Stimulated activated naive CD8-positive, alpha-beta T cell treated with anti-CD3 and anti-CD28 coated beads, Interleukin-15, amount 100 ng/mL, for 72 hours (primary cell): ENCODE results near the gene LCN15.
A peak's percentile ranks its signal among the peaks of the same experiment; 100 is the strongest.
"Not testable (repeated sequence)": the region's sequence is repeated elsewhere in the genome, so short reads cannot be mapped to it uniquely, and the experiment has no call there.

ENCODE experiments used
- ATAC-seq: fragments of 150-1000 bp; cut with Tn5 transposase; 2 replicates; pipeline ENCODE4 v1.10.0; 2021; ENCODE audit warnings: mild to moderate bottlenecking, moderate library complexity
- DNase-seq, 2 donors: peaks; one replicate each; pipeline ENCODE4 v3.0.0; 2021 to 2022
- H3K27ac Mint-ChIP-seq, 2 donors: one replicate each; pipeline ENCODE4 v1.8.0; 2022; ENCODE audit warnings: mild to moderate bottlenecking in 2 of 2, mixed read lengths in 2 of 2, moderate library complexity in 2 of 2
- H3K27me3 Mint-ChIP-seq: one replicate; pipeline ENCODE4 v1.8.0; 2022; ENCODE audit warnings: mixed read lengths
- H3K4me1 Mint-ChIP-seq: one replicate; pipeline ENCODE4 v1.8.0; 2022; ENCODE audit warnings: mild to moderate bottlenecking, mixed read lengths
- H3K4me3 Mint-ChIP-seq, 2 donors: one replicate each; pipeline ENCODE4 v1.8.0; 2022; ENCODE audit warnings: mild to moderate bottlenecking in 2 of 2, mixed read lengths in 2 of 2, moderate library complexity in 1 of 2
- H3K9me3 Mint-ChIP-seq, 2 donors: one replicate each; pipeline ENCODE4 v1.8.0; 2022; ENCODE audit warnings: mixed read lengths in 2 of 2

Gene LCN15

GRCh38 chr9:136799079-136799853, 34.9 kb upstream of the LCN15 start:
- H3K9me3 Mint-ChIP-seq = no peaks in the 10 kb centered on the region
- peaks cover 57% of the 10 kb centered on the region for H3K4me1 Mint-ChIP-seq
- H3K27ac Mint-ChIP-seq = no peak overlapping the region
- H3K4me3 Mint-ChIP-seq = peak overlapping the region in 1 of 2 donors; percentile 82
- DNase-seq = no peak
- H3K27me3 Mint-ChIP-seq = peaks cover 25% of the 10 kb centered on the region
- no peak for ATAC-seq

- DNase-seq (no peak), ATAC-seq (no peak)
- peaks cover 57% of the 10 kb centered on the region for H3K4me1 Mint-ChIP-seq
- H3K9me3 Mint-ChIP-seq = no peaks in the 10 kb centered on the region
- peaks cover 25% of the 10 kb centered on the region for H3K27me3 Mint-ChIP-seq
- peak overlapping the region in 1 of 2 donors; percentile 82 for H3K4me3 Mint-ChIP-seq
- no peak overlapping the region for H3K27ac Mint-ChIP-seq
Measured at GRCh38 chr9:136798708-136799078, 34.4 kb upstream of the LCN15 start.

GRCh38 chr9:136796775-136797347, 32.5 kb upstream of the LCN15 start:
- not testable (repeated sequence) for ATAC-seq, H3K27ac Mint-ChIP-seq, H3K4me3 Mint-ChIP-seq, DNase-seq, H3K9me3 Mint-ChIP-seq
- H3K4me1 Mint-ChIP-seq = peaks cover 65% of the 10 kb centered on the region
- H3K27me3 Mint-ChIP-seq = peaks cover 20% of the 10 kb centered on the region

DNA sequence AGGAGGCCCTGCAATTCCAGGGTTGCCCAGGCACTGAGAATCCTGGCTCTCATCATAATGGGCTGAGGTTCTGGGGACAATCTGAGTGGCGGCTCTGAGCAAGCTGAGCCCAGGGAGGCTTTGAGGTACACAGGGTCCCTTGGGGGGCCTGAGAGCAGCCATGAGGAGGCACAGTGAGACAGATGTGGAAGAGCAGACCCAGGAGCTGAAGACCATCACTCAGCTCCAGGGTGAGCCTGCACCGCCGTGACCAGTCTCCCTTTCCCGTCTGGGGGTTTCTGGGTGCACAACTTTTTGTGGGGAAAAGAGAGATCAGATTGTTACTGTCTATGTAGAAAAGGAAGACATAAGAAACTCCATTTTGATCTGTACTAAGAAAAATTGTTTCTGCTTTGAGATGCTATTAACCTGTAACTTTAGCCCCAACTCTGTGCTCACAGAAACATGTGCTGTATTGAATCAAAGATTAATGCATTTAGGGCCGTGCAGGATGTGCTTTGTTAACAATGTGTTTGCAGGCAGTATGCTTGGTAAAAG, 32.0 kb upstream of the LCN15 start, which contains the start of gene CCDC183:
Gene CCDC183 (plus strand): TSS at position 101 of the 537 bp plus-strand sequence. CDS start 60 bp downstream, at position 161.
- Mint-ChIP-seq H3K27me3 (peaks cover 15% of the 10 kb centered on the region), H3K27ac (no peak within 1 kb of the TSS), H3K9me3 (no peaks in the 10 kb centered on the region), H3K4me3 (no peak within 1 kb of the TSS), H3K4me1 (peaks cover 66% of the 10 kb centered on the region)
- ATAC-seq = no peak
- DNase-seq = no peak

GRCh38 chr9:136795000-136795348, 30.7 kb upstream of the LCN15 start:
- no peak overlapping the region for H3K4me3 Mint-ChIP-seq

GRCh38 chr9:136794281-136794999, 30.1 kb upstream of the LCN15 start:
- Mint-ChIP-seq H3K4me1 (peaks cover 57% of the 10 kb centered on the region), H3K27me3 (peaks cover 6% of the 10 kb centered on the region), H3K9me3 (no peaks in the 10 kb centered on the region), H3K27ac (no peak overlapping the region), H3K4me3 (no peak overlapping the region)
- ATAC-seq = no peak
- DNase-seq = no peak

More at GRCh38 chr9:136795000-136795348, 30.7 kb upstream of the LCN15 start:
- Mint-ChIP-seq H3K27ac (no peak overlapping the region), H3K4me1 (peaks cover 59% of the 10 kb centered on the region), H3K9me3 (no peaks in the 10 kb centered on the region), H3K27me3 (peaks cover 6% of the 10 kb centered on the region)
- no peak for DNase-seq
- ATAC-seq = no peak

DNA sequence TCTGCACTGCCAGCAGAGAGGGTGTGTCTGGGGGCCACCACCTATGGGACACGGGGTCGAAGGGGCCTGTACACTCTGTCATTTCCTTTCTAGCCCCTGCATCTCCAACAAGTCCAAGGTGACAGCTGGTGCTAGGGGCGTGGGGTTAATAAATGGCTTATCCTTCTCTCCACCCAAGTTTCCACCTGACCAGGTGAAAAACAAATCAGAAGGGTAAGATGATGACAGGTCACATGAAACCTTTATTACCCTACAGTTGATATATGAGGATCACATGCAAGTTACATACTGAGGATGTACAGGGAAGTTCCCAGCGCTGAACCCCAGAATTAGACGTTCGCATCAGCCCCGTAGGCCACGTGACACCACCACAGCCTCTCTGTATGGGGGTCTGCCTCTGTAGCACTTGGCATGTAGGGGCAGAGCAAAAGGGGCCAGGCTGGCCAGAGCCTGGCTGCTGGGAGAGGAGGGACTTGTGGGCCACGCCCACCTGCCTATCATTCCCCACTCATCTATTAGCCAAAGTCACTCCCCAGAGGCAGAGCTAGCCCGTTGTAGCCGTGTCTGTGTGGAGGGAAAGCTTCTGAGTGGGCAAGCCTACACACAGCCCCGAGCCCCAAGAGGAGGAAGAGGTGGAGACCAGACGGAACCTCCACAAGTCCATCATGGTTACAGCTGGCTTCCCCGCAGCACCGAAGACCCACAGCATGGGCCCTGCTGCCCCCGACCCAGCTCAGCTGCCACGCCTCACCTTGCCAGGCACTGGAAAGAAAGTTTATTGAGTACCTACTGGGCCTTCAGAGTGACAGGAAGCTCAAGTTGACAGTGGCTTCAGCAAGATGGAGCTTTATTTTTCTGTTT, 29.0 kb upstream of the LCN15 start:
- Mint-ChIP-seq H3K4me1 (peaks cover 59% of the 10 kb centered on the region), H3K27me3 (peaks cover 6% of the 10 kb centered on the region), H3K4me3 (no peak overlapping the region), H3K27ac (no peak overlapping the region), H3K9me3 (no peaks in the 10 kb centered on the region)
- ATAC-seq = no peak
- DNase-seq = no peak

DNA sequence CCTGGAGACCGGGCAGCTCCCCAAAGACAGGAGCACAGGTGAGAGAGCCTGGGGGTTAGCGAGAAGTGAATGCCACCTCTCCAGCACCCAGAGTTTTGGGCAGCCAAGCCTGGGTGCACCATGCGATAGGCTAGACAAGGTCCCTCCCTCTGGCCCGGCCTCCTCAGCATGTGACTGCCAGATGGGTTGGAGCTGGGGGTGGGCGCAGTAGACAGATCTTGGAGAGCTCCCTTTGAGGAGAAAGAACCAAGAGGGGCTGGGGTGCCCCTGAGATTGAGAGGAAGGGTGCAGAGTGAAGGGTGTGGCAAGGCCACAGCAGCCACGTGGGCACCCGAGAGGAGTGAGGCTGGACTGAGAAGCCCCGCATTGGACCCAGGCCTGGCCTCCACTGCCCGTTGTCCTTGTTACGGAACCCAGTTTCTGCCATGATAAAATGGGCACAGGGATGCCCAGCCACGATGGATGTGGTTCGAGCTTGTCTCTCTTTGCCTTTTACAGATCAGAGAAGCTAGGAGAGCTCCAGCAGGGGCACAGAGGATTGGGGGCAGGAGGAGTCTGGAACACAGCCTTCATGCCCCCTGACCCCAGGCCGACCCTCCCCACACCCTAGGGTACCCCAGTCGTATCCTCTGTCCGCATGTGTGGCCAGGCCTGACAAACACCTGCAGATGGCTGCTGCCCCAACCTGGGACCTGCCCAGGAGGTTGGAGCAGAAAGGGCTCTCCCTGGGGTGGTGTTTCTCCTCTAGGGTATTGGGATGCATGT, 28.2 kb upstream of the LCN15 start:
- peak overlapping the region; percentile 88 to 92 for H3K4me3 Mint-ChIP-seq
- no peak for ATAC-seq
- H3K9me3 Mint-ChIP-seq = no peaks in the 10 kb centered on the region
- H3K27ac Mint-ChIP-seq = peak overlapping the region; percentile 82 to 88
- no peak for DNase-seq
- H3K4me1 Mint-ChIP-seq = peaks cover 64% of the 10 kb centered on the region
- peaks cover 3% of the 10 kb centered on the region for H3K27me3 Mint-ChIP-seq

- DNase-seq = peak; percentile 69 to 74
- Mint-ChIP-seq H3K27me3 (no peaks in the 10 kb centered on the region), H3K4me1 (peaks cover 59% of the 10 kb centered on the region), H3K4me3 (peak overlapping the region; percentile 88 to 92), H3K9me3 (no peaks in the 10 kb centered on the region), H3K27ac (peak overlapping the region; percentile 88 to 89)
- peak; percentile 46 for ATAC-seq
Measured at GRCh38 chr9:136791516-136792276, 27.4 kb upstream of the LCN15 start.

- DNase-seq (peak; percentile 100), ATAC-seq (peak; percentile 91)
- H3K4me3 Mint-ChIP-seq = peak within 1 kb of the TSS; percentile 88 to 92
- peak within 1 kb of the TSS; percentile 88 to 90 for H3K27ac Mint-ChIP-seq
- H3K4me1 Mint-ChIP-seq = peaks cover 51% of the 10 kb centered on the region
- no peaks in the 10 kb centered on the region for H3K27me3 Mint-ChIP-seq
- no peaks in the 10 kb centered on the region for H3K9me3 Mint-ChIP-seq
Measured at GRCh38 chr9:136790640-136791515, 26.6 kb upstream of the LCN15 start, which contains the start of gene TMEM141. TMEM141 (plus strand) TSS chr9:136791344; CDS start chr9:136791371, 27 bp downstream.

- H3K4me3 Mint-ChIP-seq = no peak overlapping the region
- no peaks in the 10 kb centered on the region for H3K27me3 Mint-ChIP-seq
- ATAC-seq (no peak), DNase-seq (no peak)
- H3K4me1 Mint-ChIP-seq = peaks cover 42% of the 10 kb centered on the region
- no peak overlapping the region for H3K27ac Mint-ChIP-seq
- no peaks in the 10 kb centered on the region for H3K9me3 Mint-ChIP-seq
Measured at GRCh38 chr9:136789523-136789937, 25.2 kb upstream of the LCN15 start.

GRCh38 chr9:136788644-136789522, 24.6 kb upstream of the LCN15 start:
- H3K27me3 Mint-ChIP-seq, DNase-seq, H3K9me3 Mint-ChIP-seq, ATAC-seq: not testable (repeated sequence)
- Mint-ChIP-seq H3K4me1 (peaks cover 46% of the 10 kb centered on the region), H3K27ac (peak overlapping the region in 1 of 2 donors; percentile 56), H3K4me3 (peak overlapping the region; percentile 20 to 57)
